Activated CD4-positive, alpha-beta T cell treated with anti-CD3 and anti-CD28 coated beads for 4 hours (primary cell): ENCODE results near the gene NBEAL2.
A peak's percentile ranks its signal among the peaks of the same experiment; 100 is the strongest.

Experiments
- DNase-seq, 2 donors: peaks; one replicate each; pipeline ENCODE4 v3.0.0-alpha.2; 2020

NBEAL2 gene, protein sequence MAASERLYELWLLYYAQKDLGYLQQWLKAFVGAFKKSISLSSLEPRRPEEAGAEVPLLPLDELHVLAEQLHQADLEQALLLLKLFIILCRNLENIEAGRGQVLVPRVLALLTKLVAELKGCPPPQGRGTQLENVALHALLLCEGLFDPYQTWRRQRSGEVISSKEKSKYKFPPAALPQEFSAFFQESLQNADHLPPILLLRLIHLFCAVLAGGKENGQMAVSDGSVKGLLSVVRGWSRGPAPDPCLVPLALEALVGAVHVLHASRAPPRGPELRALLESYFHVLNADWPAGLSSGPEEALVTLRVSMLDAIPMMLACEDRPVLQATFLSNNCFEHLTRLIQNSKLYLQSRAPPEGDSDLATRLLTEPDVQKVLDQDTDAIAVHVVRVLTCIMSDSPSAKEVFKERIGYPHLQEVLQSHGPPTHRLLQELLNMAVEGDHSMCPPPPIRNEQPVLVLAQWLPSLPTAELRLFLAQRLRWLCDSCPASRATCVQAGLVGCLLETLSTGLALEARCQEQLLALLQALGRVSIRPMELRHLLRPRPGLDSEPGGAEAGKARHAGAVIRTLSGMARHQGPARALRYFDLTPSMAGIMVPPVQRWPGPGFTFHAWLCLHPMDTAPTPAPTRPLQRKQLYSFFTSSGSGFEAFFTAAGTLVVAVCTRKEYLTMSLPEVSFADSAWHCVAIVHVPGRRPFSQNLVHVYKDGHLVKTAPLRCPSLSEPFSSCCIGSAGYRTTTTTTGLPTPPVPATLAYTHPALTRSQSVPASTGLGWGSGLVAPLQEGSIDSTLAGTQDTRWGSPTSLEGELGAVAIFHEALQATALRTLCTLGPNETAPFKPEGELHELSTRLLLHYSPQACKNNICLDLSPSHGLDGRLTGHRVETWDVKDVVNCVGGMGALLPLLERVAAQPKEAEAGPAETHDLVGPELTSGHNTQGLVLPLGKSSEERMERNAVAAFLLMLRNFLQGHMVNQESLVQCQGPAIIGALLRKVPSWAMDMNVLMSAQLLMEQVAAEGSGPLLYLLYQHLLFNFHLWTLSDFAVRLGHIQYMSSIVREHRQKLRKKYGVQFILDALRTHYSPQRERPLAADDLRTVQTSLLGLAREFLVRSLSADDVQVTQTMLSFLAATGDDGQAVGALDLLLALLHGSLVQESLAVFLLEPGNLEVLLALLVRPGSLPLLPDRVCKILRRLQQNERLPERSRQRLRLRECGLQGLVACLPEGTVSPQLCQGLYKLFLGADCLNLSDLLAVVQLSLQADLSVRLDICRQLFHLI (N-terminal part only)

DNA sequence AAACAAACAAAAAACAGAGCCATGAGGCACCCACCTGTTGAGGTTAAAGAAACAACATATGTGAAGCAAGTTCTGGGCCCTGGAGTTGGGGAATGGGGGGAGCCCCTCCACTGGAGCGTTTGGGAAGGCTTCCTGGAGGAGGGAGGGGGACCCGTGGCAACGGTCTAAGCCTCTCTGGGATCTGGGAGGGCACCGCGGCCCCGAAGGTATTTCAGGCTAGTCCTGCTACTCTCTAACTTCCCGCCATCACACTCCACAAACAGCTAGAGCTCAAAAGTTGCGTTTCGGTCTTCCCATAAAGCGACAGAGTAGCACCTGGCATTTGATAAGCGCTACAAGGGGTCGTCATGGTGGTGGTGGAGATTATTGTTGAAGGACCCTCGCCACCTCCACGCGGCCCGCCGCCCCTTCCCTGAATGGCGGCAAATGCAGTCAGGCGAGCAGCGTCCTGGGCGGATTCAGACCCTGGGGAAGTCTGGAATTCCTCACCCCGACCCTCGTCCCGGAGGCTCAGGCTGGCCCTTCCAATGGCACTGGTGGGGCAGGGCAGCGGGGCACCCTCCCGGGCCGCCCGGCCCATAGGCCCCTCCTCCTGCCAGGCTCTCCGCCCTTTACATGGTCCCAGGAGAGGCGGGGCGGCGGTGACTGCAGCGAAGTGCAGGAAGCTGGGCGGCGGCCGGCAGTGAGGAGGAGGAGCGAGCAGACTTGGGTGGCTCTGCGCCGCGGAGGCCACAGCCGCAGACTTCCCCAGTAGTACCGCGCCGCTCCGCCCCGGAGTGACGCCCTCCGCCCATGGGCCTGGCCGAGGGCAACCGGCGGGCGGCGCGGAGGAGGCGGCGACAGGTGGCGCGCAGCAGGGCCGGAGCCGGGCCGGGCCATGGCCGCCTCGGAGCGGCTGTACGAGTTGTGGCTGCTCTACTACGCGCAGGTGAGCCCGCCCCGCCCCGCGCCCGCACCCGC is at the start of gene NBEAL2:
Gene NBEAL2, plus strand, starts transcription at position 682 of the 960 bp plus-strand sequence. Its CDS starts 196 bp downstream, at position 878.
- peak; percentile 94 to 96 for DNase-seq

DNA sequence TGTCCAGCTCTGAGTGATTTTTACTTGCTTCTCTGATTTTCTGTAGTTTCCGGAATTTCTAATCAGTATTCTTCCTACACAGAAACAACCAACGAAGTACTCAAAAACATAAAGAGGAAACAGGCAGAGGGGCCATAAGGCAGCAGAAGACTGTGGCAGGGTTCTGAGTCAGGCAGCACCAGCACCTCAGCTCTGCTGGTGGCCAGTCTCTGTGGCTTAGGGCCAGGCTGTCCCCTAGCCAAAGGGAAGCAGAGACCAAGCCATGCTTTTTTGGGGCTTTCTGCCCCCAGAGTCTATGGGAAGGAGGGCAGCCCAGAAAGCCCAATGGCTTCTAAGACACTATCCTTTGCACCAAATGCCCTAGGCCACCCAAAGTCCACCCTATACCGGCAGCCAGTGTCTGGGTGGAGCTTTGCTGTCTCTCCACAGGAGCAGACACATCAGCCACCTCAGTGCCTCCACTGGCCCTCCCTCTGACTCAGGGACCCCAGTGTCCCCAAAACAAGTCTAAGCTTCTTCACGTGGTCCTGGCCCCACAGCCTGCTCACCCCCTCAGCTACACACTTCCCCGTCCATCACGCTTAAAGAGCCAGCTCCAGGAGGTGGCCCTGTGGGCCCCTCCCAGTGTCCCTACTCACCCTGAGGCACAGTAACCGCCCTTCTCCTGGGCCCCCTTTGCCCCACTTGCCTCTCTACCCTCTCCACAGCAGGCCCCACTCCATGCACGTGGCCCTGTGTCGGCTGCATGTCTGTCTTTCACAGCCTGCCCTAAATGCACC is 49.1 kb upstream of the NBEAL2 start:
- no peak for DNase-seq

DNA sequence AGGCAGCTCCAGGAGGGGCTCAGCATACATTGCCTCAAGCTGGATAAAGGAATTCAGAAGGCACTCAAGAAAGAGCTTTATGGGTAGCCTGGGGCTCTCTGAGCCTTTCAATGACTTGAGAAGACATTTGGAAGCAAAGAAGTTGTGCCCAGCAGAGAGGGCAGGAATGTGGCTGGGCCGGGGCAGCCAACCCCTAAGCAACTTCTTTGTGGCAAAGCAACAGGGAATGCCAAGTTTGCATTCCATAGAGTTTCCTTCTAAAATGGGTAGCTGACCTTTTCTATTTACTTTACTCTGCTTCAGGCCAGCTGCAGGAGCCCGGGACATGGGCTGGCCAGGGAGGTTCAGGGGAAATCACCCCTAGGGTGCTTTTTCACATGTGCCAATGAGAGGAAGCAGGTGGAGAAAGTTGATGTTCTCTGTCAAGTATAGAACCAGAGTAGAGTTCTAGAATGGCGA is 48.5 kb upstream of the NBEAL2 start:
- no peak for DNase-seq

DNA sequence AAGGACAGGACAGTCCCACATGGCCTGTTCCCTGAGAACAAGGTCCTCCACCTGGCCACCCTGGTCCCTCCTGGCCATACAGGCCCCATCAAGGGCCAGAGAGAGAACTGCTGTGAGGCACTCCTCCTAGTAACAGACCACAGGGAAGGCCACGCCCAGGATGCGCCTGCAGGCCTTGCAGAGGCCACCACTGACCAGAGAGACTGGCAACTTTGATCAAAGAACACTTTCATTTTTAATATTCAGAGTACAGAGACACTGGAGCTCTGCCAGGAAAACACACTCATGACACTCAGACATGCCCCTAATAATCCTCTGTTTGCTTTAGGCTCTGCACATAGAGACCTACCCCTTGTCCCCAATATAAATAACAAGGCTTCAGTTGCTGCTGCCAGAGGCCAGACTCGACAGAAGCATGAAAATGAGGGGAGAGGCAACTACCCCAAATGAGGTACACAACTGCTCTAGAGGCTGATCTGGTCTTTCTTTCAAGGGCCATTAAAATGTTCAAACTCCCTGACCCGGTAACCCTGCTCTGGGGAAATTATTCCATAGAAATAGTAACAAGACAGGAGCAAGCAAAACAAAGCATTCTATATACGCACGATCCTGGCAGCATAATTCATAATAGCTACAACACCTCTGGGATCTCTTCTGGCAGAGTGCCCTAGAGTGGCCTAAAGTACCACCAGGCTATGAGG is 47.7 kb upstream of the NBEAL2 start:
- no peak for DNase-seq

DNA sequence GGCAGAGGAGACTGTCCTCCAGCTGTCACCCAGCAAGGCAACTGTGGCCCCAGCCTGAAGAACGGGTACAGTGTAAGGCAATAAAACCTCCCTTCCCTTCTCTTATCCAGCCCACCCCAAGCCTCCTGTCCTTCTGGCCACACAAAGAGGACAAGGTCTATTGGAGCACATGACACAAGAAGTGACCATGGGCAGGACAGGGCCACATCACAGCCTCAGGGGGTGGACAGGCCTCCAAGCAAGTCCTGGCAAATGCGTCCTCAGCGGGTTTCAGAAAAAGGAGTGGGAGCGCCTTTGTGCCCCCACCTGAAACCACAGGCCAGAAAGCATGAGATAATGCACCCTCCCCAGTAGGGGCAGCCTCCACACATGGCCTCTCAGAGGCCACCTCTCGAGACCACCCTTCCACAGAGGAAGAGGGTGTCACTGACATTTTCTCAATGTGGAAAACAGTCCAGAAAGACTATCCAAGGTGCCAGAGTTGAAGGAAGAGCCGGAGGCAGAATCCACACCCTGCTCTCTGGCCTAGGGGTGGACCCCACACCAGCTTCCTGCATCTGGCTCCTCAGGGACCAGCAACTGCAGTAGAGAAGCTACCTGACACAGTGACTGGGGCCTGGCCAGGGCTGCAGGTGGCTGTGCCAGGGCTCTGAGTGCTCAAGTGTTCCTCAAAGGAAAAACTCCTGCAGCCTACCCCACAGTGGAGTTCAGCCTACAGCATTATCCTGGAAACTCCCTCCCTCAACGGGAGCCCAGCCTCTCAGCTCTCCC is 46.8 kb upstream of the NBEAL2 start:
- DNase-seq, result no peak

DNA sequence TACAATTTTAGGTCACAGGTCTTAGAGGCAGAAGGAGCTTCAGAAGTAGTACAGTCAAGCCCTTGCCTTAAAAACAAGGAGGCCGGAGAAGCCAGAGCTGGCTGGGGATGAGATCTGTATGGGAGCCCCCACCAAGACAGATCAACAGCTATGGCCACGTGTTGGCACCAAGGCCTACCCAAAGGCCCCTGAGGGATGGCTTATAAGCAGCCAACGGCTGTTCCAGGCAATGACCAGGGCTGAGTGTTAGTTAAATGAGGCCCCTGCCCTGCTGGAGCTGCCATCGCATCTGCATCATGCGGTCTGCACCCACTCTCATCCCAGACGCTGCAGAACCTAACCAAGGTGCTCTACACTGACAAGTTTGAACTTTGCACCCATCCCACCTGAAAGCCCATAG is 46.2 kb upstream of the NBEAL2 start:
- no peak for DNase-seq

DNA sequence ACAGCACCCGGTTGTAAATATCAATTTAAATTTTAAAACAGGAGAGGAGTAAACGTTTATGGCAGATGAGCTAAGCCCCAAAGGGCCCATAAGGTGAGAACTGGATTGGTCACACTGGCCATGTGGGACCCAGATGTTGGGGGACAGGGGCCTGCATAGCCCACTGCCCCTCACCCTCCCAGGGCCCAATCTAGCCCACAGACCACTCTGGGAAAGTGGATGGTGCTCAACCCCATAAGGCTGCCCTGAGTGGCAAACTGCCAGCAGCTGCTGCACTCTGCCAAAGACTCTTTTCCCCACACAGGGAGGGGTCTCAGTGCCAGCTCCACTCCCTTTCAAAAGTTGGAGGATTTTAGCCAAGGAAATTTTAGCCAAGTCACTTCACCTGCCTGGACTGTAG is 45.4 kb upstream of the NBEAL2 start:
- DNase-seq, result no peak

DNA sequence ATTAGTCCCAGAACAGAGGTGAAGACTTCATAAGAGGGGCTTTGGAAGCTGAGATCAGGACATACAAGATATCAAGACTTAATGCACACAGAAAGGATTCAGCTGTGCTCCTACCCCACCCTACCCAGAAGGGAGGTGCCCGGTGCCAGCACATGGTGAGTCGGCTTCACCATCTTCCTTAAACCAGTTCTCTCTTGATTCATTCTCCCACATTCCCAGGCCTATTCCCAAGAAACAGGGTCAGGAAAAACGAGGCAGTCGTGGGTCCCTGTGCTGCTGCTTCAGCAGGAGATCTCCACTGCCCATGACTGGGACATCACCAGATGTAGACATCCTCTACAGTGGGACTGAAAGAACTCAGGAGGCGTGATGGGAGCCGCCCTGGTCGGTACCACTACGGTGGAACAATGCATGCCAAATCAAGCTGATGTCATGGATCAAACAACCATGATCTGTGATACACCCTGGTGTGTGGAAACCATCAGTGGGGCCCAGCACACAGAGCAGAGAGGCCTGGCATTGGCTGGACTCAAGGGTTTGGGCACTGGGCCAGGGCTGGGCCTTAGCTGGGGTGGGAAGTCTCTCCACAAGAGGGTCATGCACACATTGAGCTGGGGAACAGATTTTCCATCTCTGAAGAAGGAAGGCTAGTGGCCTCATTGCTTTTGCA is 44.8 kb upstream of the NBEAL2 start:
- DNase-seq, result no peak

DNA sequence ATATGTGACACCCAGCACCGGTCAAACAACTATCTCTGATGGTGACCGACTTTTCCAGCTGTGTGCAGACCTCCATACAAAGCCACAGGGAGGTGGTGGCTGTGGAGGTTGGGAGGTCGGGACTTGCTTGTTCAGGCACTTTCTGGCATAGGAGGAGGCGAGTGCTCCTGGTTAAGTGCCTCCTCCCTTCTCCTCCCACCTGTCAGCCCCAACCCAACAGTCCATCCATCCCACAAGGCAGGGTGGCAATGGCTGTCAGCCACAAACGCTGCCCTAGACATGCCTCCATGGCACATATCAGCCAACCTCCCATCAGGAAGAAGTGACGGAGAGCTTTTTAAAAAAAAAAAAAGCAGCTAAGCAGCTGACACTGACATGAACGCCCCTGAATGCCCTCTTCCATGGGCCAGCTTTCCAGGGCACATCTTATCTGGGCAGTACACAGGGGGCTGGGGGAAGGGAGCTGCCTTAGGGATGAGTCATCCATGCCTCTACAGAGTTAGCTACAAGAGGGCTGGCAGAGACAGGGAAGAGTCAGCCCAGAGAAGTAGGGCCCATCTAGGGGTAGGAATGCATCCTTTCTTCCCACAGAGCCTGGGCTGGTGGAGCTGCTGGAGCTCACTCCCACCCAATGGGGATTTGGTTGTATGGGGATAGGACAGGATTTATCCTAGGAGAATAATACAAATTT is 44.2 kb upstream of the NBEAL2 start:
- no peak for DNase-seq

DNA sequence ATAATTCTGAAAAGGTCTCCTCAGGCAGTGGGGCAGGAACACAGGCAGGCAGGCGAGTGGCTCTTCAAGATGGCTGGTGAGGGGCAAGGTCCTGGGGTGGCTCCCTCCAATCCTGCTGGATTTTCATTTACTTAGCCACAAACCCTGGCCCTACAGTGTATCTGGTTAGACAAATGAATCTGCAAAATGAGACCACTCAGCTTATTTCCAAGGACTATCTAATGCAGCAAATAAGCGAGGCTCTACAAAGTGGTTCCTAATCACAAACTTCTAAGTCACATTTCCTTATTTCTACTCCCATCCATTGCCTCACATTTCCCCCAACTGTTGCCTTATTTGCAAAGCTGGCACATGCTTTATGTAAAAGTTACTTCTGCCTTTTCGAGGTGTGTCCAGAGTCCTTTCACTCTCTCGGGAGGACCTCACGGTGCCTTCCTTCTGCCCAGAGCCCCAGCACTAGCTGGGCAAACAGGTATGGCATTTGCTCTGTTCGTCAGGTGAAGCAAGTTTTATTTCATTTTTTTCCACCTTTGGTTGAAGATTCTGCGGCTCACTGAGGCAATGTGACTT is 43.4 kb upstream of the NBEAL2 start:
- DNase-seq, result no peak

DNA sequence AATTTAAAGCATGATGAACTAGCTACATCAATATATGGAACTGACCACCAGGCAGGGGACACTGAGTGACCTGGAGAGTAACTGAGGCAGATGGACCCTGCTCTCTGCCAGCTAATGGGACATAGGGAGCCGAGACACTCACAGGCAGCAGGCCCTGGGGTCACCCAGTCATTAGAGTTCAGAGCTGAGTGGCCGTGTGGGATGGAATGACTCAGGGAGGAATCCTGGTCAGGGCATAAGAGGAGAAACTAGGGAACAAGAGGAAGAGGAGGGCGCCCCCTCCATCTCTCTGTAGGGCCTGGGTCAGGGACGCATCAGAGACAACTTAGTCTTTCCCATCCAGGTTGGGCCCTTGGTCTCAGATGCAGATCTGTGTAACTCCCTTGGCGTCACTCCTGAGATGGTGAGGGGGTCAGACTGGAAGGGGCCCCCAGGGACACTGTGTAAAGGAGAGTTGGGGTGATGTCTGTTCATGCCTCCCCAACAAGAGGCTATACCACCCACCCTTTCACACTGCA is 42.7 kb upstream of the NBEAL2 start:
- DNase-seq, result no peak

DNA sequence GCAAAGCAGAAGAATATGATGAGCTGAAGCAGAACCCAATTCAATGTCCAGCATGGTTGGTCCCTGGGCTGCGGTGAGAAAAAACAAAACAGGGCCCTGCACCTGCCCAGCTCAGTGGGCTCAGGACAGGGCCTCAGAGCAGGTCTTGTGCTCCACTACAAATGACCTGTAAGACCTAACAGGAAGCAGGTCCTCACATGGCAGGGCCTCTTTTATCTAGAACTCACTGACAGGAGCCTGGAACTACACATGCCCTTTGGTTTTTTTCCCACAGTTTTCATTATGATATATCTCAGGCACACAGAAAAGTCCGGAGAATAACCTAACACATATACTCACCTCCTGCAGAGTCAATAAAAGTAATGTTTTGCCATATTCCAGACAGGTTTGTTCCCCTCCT is 41.3 kb upstream of the NBEAL2 start:
- DNase-seq, result no peak

DNA sequence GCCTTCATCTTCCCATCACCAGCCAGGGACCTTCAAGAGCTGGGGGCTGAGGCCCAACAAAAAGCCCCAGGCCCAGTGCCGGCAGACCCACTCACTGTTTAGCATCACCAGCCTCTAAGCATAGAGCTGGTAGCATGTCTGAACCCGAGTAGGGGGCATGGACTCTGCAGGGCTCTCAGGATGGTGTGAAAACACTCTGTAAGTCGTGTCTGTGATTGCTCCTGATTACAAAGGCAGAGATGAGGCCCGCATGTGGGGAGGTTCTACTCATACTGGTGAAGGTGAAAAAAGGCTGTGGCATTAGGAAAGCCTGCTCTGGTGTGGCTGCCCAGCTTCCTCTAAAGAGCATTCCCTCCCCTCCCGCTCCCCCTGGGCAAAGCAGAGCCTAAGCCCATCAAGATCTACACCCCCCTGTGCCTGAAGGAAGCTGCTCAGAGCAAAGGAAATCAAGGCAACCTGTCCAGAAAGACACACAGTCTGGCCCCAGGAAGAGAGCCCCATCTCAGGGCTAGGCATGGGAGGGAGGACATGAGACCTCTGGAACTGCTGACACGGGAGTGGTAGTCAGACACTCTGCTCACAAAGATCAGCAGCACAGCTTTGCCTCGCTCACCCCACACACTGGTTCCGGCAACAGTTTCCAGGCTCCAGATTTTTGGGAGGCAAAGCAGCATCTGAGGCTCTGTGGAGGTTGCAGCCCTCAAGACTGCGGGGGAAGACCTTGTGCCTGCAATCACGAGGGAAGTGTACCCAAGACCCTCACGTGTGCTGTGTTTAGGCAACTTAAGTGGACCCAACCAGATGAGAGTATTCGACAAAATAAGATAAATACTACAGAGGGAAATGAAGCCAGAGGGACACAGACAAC is 39.7 kb upstream of the NBEAL2 start:
- no peak for DNase-seq

DNA sequence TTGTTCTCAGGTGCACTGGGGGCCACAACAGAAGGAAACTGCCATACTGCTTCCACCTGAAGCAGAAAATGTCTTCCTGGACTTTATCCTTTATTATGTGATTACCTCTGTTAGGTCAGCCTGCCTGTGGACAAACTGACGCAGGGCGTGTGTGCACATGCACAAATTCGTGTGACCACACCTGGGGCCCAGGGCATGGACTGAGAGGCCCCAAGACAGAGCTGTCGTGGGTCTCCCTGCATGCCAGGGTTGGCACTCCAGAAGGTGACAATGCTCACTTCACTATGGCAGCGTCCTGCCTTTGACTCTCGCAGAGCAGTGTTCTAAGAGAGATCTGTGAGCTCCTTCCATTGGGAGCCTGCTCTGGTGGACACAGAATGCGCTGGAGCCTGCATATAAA is 37.4 kb upstream of the NBEAL2 start:
- no peak for DNase-seq

DNA sequence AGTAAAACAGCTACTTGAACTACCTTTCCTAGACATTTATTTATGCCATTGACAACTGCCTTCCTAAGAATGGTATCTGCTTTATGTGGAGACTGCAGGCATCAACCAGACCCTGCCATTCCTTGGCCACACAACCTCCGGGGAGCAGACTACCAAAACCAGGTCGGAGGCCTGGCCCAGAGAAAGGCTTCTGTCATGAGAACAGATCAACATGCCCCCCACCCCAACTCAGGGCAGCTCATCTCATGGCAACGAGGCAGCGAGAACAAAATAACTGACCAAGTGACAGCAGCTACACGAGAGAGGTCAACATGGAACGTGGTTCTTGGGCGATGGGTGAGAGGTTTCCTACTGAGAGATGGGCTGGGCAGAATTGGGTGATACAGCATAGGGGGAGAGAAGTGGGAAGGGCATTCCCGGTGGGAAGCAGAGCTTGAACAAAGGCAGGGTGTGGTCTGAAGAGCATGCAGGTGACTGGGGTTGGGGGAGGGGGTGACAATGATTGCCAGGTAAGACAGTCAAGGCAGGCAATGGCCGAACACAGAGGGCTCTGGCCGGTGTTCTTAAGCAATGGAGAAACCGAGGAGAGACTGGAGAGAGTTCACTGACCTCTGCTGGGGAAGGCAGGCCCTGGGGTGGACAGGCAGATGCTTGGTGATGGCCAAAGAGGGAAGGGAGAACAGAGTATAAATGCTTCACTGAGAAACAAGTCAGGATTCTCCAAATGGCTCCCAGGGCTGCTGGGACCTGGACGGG is 36.8 kb upstream of the NBEAL2 start:
- DNase-seq, result no peak
